ENCODE results near the gene AOPEP. TPM values are rescaled to one million over a fixed set of nuclear protein-coding genes. Genes with fewer than 3 reads are reported as not detected.

AOPEP gene
- total and polyA plus RNA-seq, 4 donors, result 210 to 311 (median 285) TPM

- Histone ChIP-seq H3K4me1 (ENCODE audit: control insufficient read depth in 1 of 2, insufficient read depth in 2 of 2, low read length in 2 of 2) (peaks cover 5 to 8% of the 10 kb centered on the region in 2 donors), H3K27ac (ENCODE audit: low read depth in 1 of 2, low read length in 2 of 2) (peak overlapping the region in 1 of 2 donors; percentile 12), H3K27me3 (ENCODE audit: control insufficient read depth in 1 of 2, insufficient read depth in 2 of 2, low read length in 1 of 2) (no peaks in the 10 kb centered on the region), H3K36me3 (ENCODE audit: control insufficient read depth in 1 of 2, insufficient read depth in 2 of 2, low read length in 1 of 2) (peaks cover 2 to 3% of the 10 kb centered on the region in 2 donors), H3K4me3 (ENCODE audit: low read length in 2 of 2) (no peak overlapping the region), H3K9me3 (ENCODE audit: control insufficient read depth, low read length) (no peaks in the 10 kb centered on the region)
- 96 to 98% methylated on average over 8 of the region's 8 CpGs for WGBS, 2 donors
- ATAC-seq (ENCODE audit: low FRiP score), result no peak
- intact Hi-C loops (cut with DNase I), result loop anchor here in 1 of 2 donors (5.0 kb wide), 1 partner anchor 39 kb away; no protein-coding TSS in a partner anchor
- DNase-seq, result no peak
Observed at GRCh38 chr9:94990897-94991561, 264.5 kb downstream of the AOPEP start.

GRCh38 chr9:94991961-94992907, 265.7 kb downstream of the AOPEP start:
- Histone ChIP-seq H3K9me3 (ENCODE audit: control insufficient read depth, low read length) (no peaks in the 10 kb centered on the region), H3K36me3 (ENCODE audit: control insufficient read depth in 1 of 2, insufficient read depth in 2 of 2, low read length in 1 of 2) (peaks cover 2 to 3% of the 10 kb centered on the region in 2 donors), H3K27ac (ENCODE audit: low read depth in 1 of 2, low read length in 2 of 2) (peak overlapping the region; percentile 56 to 73), H3K27me3 (ENCODE audit: control insufficient read depth in 1 of 2, insufficient read depth in 2 of 2, low read length in 1 of 2) (no peaks in the 10 kb centered on the region), H3K4me3 (ENCODE audit: low read length in 2 of 2) (no peak overlapping the region), H3K4me1 (ENCODE audit: control insufficient read depth in 1 of 2, insufficient read depth in 2 of 2, low read length in 2 of 2) (peaks cover 5 to 8% of the 10 kb centered on the region in 2 donors)
- intact Hi-C loops (cut with DNase I), result loop anchor here in 1 of 2 donors (5.0 kb wide), 1 partner anchor 40 kb away; no protein-coding TSS in a partner anchor
- DNase-seq (no peak), ATAC-seq (ENCODE audit: low FRiP score) (no peak)
- 90 to 92% methylated on average over 15 of the region's 15 CpGs for WGBS, 2 donors

GRCh38 chr9:94993160-94993820, 266.8 kb downstream of the AOPEP start:
- DNase-seq (no peak), ATAC-seq (ENCODE audit: low FRiP score) (peak; percentile 4)
- Histone ChIP-seq H3K4me3 (ENCODE audit: low read length in 2 of 2) (no peak overlapping the region), H3K9me3 (ENCODE audit: control insufficient read depth, low read length) (no peaks in the 10 kb centered on the region), H3K4me1 (ENCODE audit: control insufficient read depth in 1 of 2, insufficient read depth in 2 of 2, low read length in 2 of 2) (peaks cover 5 to 8% of the 10 kb centered on the region in 2 donors), H3K27me3 (ENCODE audit: control insufficient read depth in 1 of 2, insufficient read depth in 2 of 2, low read length in 1 of 2) (no peaks in the 10 kb centered on the region), H3K27ac (ENCODE audit: low read depth in 1 of 2, low read length in 2 of 2) (peak overlapping the region; percentile 80 to 100), H3K36me3 (ENCODE audit: control insufficient read depth in 1 of 2, insufficient read depth in 2 of 2, low read length in 1 of 2) (peaks cover 2 to 3% of the 10 kb centered on the region in 2 donors)
- WGBS, 2 donors, result 11 to 12% methylated on average over 9 of the region's 9 CpGs
- intact Hi-C loops (cut with DNase I), result loop anchor here in 1 of 2 donors (5.0 kb wide), 1 partner anchor 41 kb away; no protein-coding TSS in a partner anchor

GRCh38 chr9:94993821-94994165, 267.3 kb downstream of the AOPEP start:
- intact Hi-C loops (cut with DNase I), result loop anchor here in 1 of 2 donors (5.0 kb wide), 1 partner anchor 41 kb away; no protein-coding TSS in a partner anchor
- 20% methylated on average over 7 of the region's 7 CpGs for WGBS, 2 donors
- Histone ChIP-seq H3K27me3 (ENCODE audit: control insufficient read depth in 1 of 2, insufficient read depth in 2 of 2, low read length in 1 of 2) (no peaks in the 10 kb centered on the region), H3K4me3 (ENCODE audit: low read length in 2 of 2) (no peak overlapping the region), H3K27ac (ENCODE audit: low read depth in 1 of 2, low read length in 2 of 2) (peak overlapping the region; percentile 80 to 100), H3K4me1 (ENCODE audit: control insufficient read depth in 1 of 2, insufficient read depth in 2 of 2, low read length in 2 of 2) (peaks cover 5 to 8% of the 10 kb centered on the region in 2 donors), H3K36me3 (ENCODE audit: control insufficient read depth in 1 of 2, insufficient read depth in 2 of 2, low read length in 1 of 2) (peaks cover 0 to 2% of the 10 kb centered on the region in 2 donors), H3K9me3 (ENCODE audit: control insufficient read depth, low read length) (no peaks in the 10 kb centered on the region)
- ATAC-seq (ENCODE audit: low FRiP score) (no peak), DNase-seq (no peak)

GRCh38 chr9:94995048-94995693, 268.7 kb downstream of the AOPEP start:
- intact Hi-C loops (cut with DNase I), result loop anchor here in 1 of 2 donors (5.0 kb wide), 1 partner anchor 73 kb away; no protein-coding TSS in a partner anchor
- WGBS, 2 donors, result 17 to 20% methylated on average over 3 of the region's 3 CpGs

GRCh38 chr9:94996641-94997040, 270.1 kb downstream of the AOPEP start:
- Histone ChIP-seq H3K27ac (ENCODE audit: low read depth in 1 of 2, low read length in 2 of 2) (peak overlapping the region; percentile 94 to 96), H3K27me3 (ENCODE audit: control insufficient read depth in 1 of 2, insufficient read depth in 2 of 2, low read length in 1 of 2) (no peaks in the 10 kb centered on the region), H3K4me1 (ENCODE audit: control insufficient read depth in 1 of 2, insufficient read depth in 2 of 2, low read length in 2 of 2) (peaks cover 7 to 8% of the 10 kb centered on the region in 2 donors), H3K4me3 (ENCODE audit: low read length in 2 of 2) (no peak overlapping the region), H3K9me3 (ENCODE audit: control insufficient read depth, low read length) (no peaks in the 10 kb centered on the region), H3K36me3 (ENCODE audit: control insufficient read depth in 1 of 2, insufficient read depth in 2 of 2, low read length in 1 of 2) (no peaks in the 10 kb centered on the region)
- ATAC-seq (ENCODE audit: low FRiP score), result no peak
- 3 to 17% methylated on average over 1 of the region's 1 CpG for WGBS, 2 donors
- DNase-seq, result no peak
- intact Hi-C loops (cut with DNase I), result loop anchor here in 1 of 2 donors (5.0 kb wide), 1 partner anchor 74 kb away; no protein-coding TSS in a partner anchor

More at GRCh38 chr9:94995048-94995693, 268.7 kb downstream of the AOPEP start:
- Histone ChIP-seq H3K36me3 (ENCODE audit: control insufficient read depth in 1 of 2, insufficient read depth in 2 of 2, low read length in 1 of 2) (peaks cover 0 to 2% of the 10 kb centered on the region in 2 donors), H3K27ac (ENCODE audit: low read depth in 1 of 2, low read length in 2 of 2) (peak overlapping the region; percentile 98), H3K9me3 (ENCODE audit: control insufficient read depth, low read length) (no peaks in the 10 kb centered on the region), H3K4me3 (ENCODE audit: low read length in 2 of 2) (no peak overlapping the region), H3K27me3 (ENCODE audit: control insufficient read depth in 1 of 2, insufficient read depth in 2 of 2, low read length in 1 of 2) (no peaks in the 10 kb centered on the region), H3K4me1 (ENCODE audit: control insufficient read depth in 1 of 2, insufficient read depth in 2 of 2, low read length in 2 of 2) (peaks cover 7 to 8% of the 10 kb centered on the region in 2 donors)
- ATAC-seq (ENCODE audit: low FRiP score), result no peak
- no peak for DNase-seq

GRCh38 chr9:94997727-94998126, 271.2 kb downstream of the AOPEP start:
- H3K27me3 ChIP-seq (ENCODE audit: control insufficient read depth in 1 of 2, insufficient read depth in 2 of 2, low read length in 1 of 2), result no peaks in the 10 kb centered on the region

More at GRCh38 chr9:94997727-94998126, 271.2 kb downstream of the AOPEP start:
- Histone ChIP-seq H3K4me1 (ENCODE audit: control insufficient read depth in 1 of 2, insufficient read depth in 2 of 2, low read length in 2 of 2) (peaks cover 8% of the 10 kb centered on the region in 2 donors), H3K27ac (ENCODE audit: low read depth in 1 of 2, low read length in 2 of 2) (peak overlapping the region in 1 of 2 donors; percentile 23), H3K9me3 (ENCODE audit: control insufficient read depth, low read length) (no peaks in the 10 kb centered on the region), H3K36me3 (ENCODE audit: control insufficient read depth in 1 of 2, insufficient read depth in 2 of 2, low read length in 1 of 2) (no peaks in the 10 kb centered on the region), H3K4me3 (ENCODE audit: low read length in 2 of 2) (no peak overlapping the region)
- no peak for DNase-seq
- ATAC-seq (ENCODE audit: low FRiP score), result no peak
- intact Hi-C loops (cut with DNase I), result loop anchor here in 1 of 2 donors (5.0 kb wide), 1 partner anchor 75 kb away; no protein-coding TSS in a partner anchor
- WGBS, 2 donors, result 95 to 96% methylated on average over 5 of the region's 5 CpGs

All from aorta (tissue), 5 donors.